ENCODE results near the gene IFT80. TPM values are rescaled to one million over a fixed set of nuclear protein-coding genes. Genes with fewer than 3 reads are reported as not detected.
"Not testable (repeated sequence)": the region's sequence is repeated elsewhere in the genome, so short reads cannot be mapped to it uniquely, and the experiment has no call there.

The IFT80 gene
- total RNA-seq, 2 experiments from 2014 or later = 22.8 to 25.9 TPM

GRCh38 chr3:160330690-160331089 lies 68.3 kb downstream of the IFT80 start:
- Mint-ChIP-seq H3K4me3 (no peak overlapping the region), H3K9me3 (no peaks in the 10 kb centered on the region), H3K4me1 (no peaks in the 10 kb centered on the region), H3K27me3 (no peaks in the 10 kb centered on the region), H3K36me3 (ENCODE audit: low read depth) (peaks cover 4% of the 10 kb centered on the region), H3K27ac (no peak overlapping the region)
- DNase-seq = no peak
- ChIA-PET POLR2A (no interaction called here), CTCF (no interaction called here)

GRCh38 chr3:160330109-160330508 lies 68.9 kb downstream of the IFT80 start:
- Mint-ChIP-seq H3K4me1 (no peaks in the 10 kb centered on the region), H3K36me3 (ENCODE audit: low read depth) (peaks cover 4% of the 10 kb centered on the region), H3K4me3 (no peak overlapping the region), H3K27ac (no peak overlapping the region), H3K9me3 (no peaks in the 10 kb centered on the region), H3K27me3 (no peaks in the 10 kb centered on the region)
- DNase-seq = no peak
- CTCF ChIA-PET = no interaction called here
- POLR2A ChIA-PET = no interaction called here

- POLR2A ChIA-PET; H3K9me3 Mint-ChIP-seq; DNase-seq; H3K27ac Mint-ChIP-seq; H3K4me3 Mint-ChIP-seq; H3K27me3 Mint-ChIP-seq; H3K36me3 Mint-ChIP-seq (ENCODE audit: low read depth); CTCF ChIA-PET; H3K4me1 Mint-ChIP-seq: not testable (repeated sequence)
Measured at GRCh38 chr3:160326286-160326685, 72.7 kb downstream of the IFT80 start.

GRCh38 chr3:160321821-160322220 lies 77.2 kb downstream of the IFT80 start:
- POLR2A ChIA-PET; DNase-seq; H3K4me3 Mint-ChIP-seq; H3K4me1 Mint-ChIP-seq; CTCF ChIA-PET; H3K9me3 Mint-ChIP-seq; H3K36me3 Mint-ChIP-seq (ENCODE audit: low read depth); H3K27me3 Mint-ChIP-seq; H3K27ac Mint-ChIP-seq: not testable (repeated sequence)

- Mint-ChIP-seq H3K9me3 (peaks cover 3% of the 10 kb centered on the region), H3K4me1 (no peaks in the 10 kb centered on the region), H3K36me3 (ENCODE audit: low read depth) (peaks cover 8% of the 10 kb centered on the region), H3K27me3 (no peaks in the 10 kb centered on the region), H3K27ac (no peak overlapping the region), H3K4me3 (no peak overlapping the region)
- no peak for DNase-seq
- CTCF ChIA-PET = no interaction called here
- POLR2A ChIA-PET = no interaction called here
Measured at GRCh38 chr3:160319322-160319721, 79.7 kb downstream of the IFT80 start.

GRCh38 chr3:160314995-160315394 lies 84.0 kb downstream of the IFT80 start:
- ChIA-PET CTCF (interaction anchor here (0.7 kb wide), 1 partner anchor 1093 kb away, joined by 3 read pairs; no protein-coding TSS in a partner anchor), POLR2A (no interaction called here)
- no peak overlapping the region for H3K27ac Mint-ChIP-seq

GRCh38 chr3:160312014-160312624 lies 86.9 kb downstream of the IFT80 start:
- ChIA-PET POLR2A (no interaction called here), CTCF (no interaction called here)
- peaks cover 15% of the 10 kb centered on the region for H3K36me3 Mint-ChIP-seq (ENCODE audit: low read depth)
- DNase-seq = no peak
- no peak overlapping the region for H3K27ac Mint-ChIP-seq
- peaks cover 3% of the 10 kb centered on the region for H3K9me3 Mint-ChIP-seq
- no peak overlapping the region for H3K4me3 Mint-ChIP-seq
- H3K27me3 Mint-ChIP-seq = no peaks in the 10 kb centered on the region
- no peaks in the 10 kb centered on the region for H3K4me1 Mint-ChIP-seq

More at GRCh38 chr3:160314995-160315394, 84.0 kb downstream of the IFT80 start:
- no peak for DNase-seq
- H3K4me3 Mint-ChIP-seq = no peak overlapping the region
- H3K27me3 Mint-ChIP-seq = no peaks in the 10 kb centered on the region
- peaks cover 3% of the 10 kb centered on the region for H3K36me3 Mint-ChIP-seq (ENCODE audit: low read depth)
- H3K9me3 Mint-ChIP-seq = no peaks in the 10 kb centered on the region
- no peaks in the 10 kb centered on the region for H3K4me1 Mint-ChIP-seq

- ChIA-PET POLR2A (no interaction called here), CTCF (interaction anchor here (0.9 kb wide), 1 partner anchor 314 kb away, joined by 4 read pairs; the partner anchor contains the start of gene IL12A)
- H3K36me3 Mint-ChIP-seq (ENCODE audit: low read depth) = peaks cover 3% of the 10 kb centered on the region
- H3K9me3 Mint-ChIP-seq = no peaks in the 10 kb centered on the region
- no peaks in the 10 kb centered on the region for H3K4me1 Mint-ChIP-seq
- H3K27me3 Mint-ChIP-seq = no peaks in the 10 kb centered on the region
- H3K4me3 Mint-ChIP-seq = no peak overlapping the region
- no peak for DNase-seq
- no peak overlapping the region for H3K27ac Mint-ChIP-seq
Measured at GRCh38 chr3:160302806-160303205, 96.2 kb downstream of the IFT80 start.

GRCh38 chr3:160296591-160296990 lies 102.4 kb downstream of the IFT80 start:
- ChIA-PET POLR2A (no interaction called here), CTCF (interaction anchor here (0.6 kb wide), 1 partner anchor 211 kb away, joined by 4 read pairs; no protein-coding TSS in a partner anchor)
- Mint-ChIP-seq H3K4me3 (no peak overlapping the region), H3K27ac (no peak overlapping the region), H3K4me1 (no peaks in the 10 kb centered on the region), H3K27me3 (no peaks in the 10 kb centered on the region), H3K36me3 (ENCODE audit: low read depth) (no peaks in the 10 kb centered on the region), H3K9me3 (no peaks in the 10 kb centered on the region)
- no peak for DNase-seq

GRCh38 chr3:160291909-160292299 lies 107.1 kb downstream of the IFT80 start:
- ChIA-PET POLR2A (no interaction called here), CTCF (no interaction called here)
- DNase-seq = no peak
- H3K4me3 Mint-ChIP-seq = no peak overlapping the region
- H3K27ac Mint-ChIP-seq = no peak overlapping the region
- H3K36me3 Mint-ChIP-seq (ENCODE audit: low read depth) = no peaks in the 10 kb centered on the region
- H3K9me3 Mint-ChIP-seq = no peaks in the 10 kb centered on the region
- no peaks in the 10 kb centered on the region for H3K27me3 Mint-ChIP-seq
- no peaks in the 10 kb centered on the region for H3K4me1 Mint-ChIP-seq

- H3K27ac Mint-ChIP-seq = no peak overlapping the region
- POLR2A ChIA-PET = no interaction called here
- no peaks in the 10 kb centered on the region for H3K9me3 Mint-ChIP-seq
- CTCF ChIA-PET = no interaction called here
- no peaks in the 10 kb centered on the region for H3K27me3 Mint-ChIP-seq
- H3K36me3 Mint-ChIP-seq (ENCODE audit: low read depth) = no peaks in the 10 kb centered on the region
- H3K4me1 Mint-ChIP-seq = no peaks in the 10 kb centered on the region
- H3K4me3 Mint-ChIP-seq = no peak overlapping the region
- DNase-seq = no peak
Measured at GRCh38 chr3:160291290-160291908, 107.6 kb downstream of the IFT80 start.

- no peaks in the 10 kb centered on the region for H3K4me1 Mint-ChIP-seq
- H3K27me3 Mint-ChIP-seq = no peaks in the 10 kb centered on the region
- H3K9me3 Mint-ChIP-seq = no peaks in the 10 kb centered on the region
- H3K27ac Mint-ChIP-seq = no peak overlapping the region
- no peak for DNase-seq
- POLR2A ChIA-PET = no interaction called here
- H3K36me3 Mint-ChIP-seq (ENCODE audit: low read depth) = no peaks in the 10 kb centered on the region
- CTCF ChIA-PET = no interaction called here
- H3K4me3 Mint-ChIP-seq = no peak overlapping the region
Measured at GRCh38 chr3:160287666-160288065, 111.4 kb downstream of the IFT80 start.

GRCh38 chr3:160286231-160286630 lies 112.8 kb downstream of the IFT80 start:
- no peak overlapping the region for H3K27ac Mint-ChIP-seq
- POLR2A ChIA-PET = no interaction called here
- CTCF ChIA-PET = no interaction called here
- DNase-seq = no peak
- no peaks in the 10 kb centered on the region for H3K36me3 Mint-ChIP-seq (ENCODE audit: low read depth)
- no peak overlapping the region for H3K4me3 Mint-ChIP-seq
- H3K4me1 Mint-ChIP-seq = no peaks in the 10 kb centered on the region
- H3K9me3 Mint-ChIP-seq = no peaks in the 10 kb centered on the region
- no peaks in the 10 kb centered on the region for H3K27me3 Mint-ChIP-seq

- H3K4me1 Mint-ChIP-seq = no peaks in the 10 kb centered on the region
- no peaks in the 10 kb centered on the region for H3K9me3 Mint-ChIP-seq
- no peak overlapping the region for H3K4me3 Mint-ChIP-seq
- H3K27me3 Mint-ChIP-seq = no peaks in the 10 kb centered on the region
- POLR2A ChIA-PET = no interaction called here
- DNase-seq = no peak
- H3K27ac Mint-ChIP-seq = no peak overlapping the region
- peaks cover 12% of the 10 kb centered on the region for H3K36me3 Mint-ChIP-seq (ENCODE audit: low read depth)
- CTCF ChIA-PET = interaction anchor here (0.6 kb wide), 1 partner anchor 116 kb away, joined by 3 read pairs; no protein-coding TSS in a partner anchor
Measured at GRCh38 chr3:160280836-160281235, 118.2 kb downstream of the IFT80 start.
